GM13977 (cell line): ENCODE results near the gene FIBP.

Experiments used
- DNase-seq: peaks from one replicate; pipeline ENCODE4 v3.0.0; 2012; ENCODE audit warnings: low spot score
- in situ Hi-C: fragments of 300-500 bp; cut with MboI; formaldehyde crosslinking; loops from one replicate; pipeline ENCODE4 v1.12.0; 2022; ENCODE audit warnings: low sequenced_read_pairs, low pct_unique_long_range_greater_than_20kb, mixed read lengths, inconsistent platforms; ENCODE audit not compliant: unreplicated experiment
- TF ChIP-seq, protein P1 (sequence below): IDR thresholded peaks from 2 replicates; pipeline ENCODE4 v1.5.1; 2012; ENCODE audit warnings: mild to moderate bottlenecking, control low read depth; ENCODE audit not compliant: insufficient read depth; ENCODE audit errors: extremely low read depth, missing control alignments

FIBP gene

DNA sequence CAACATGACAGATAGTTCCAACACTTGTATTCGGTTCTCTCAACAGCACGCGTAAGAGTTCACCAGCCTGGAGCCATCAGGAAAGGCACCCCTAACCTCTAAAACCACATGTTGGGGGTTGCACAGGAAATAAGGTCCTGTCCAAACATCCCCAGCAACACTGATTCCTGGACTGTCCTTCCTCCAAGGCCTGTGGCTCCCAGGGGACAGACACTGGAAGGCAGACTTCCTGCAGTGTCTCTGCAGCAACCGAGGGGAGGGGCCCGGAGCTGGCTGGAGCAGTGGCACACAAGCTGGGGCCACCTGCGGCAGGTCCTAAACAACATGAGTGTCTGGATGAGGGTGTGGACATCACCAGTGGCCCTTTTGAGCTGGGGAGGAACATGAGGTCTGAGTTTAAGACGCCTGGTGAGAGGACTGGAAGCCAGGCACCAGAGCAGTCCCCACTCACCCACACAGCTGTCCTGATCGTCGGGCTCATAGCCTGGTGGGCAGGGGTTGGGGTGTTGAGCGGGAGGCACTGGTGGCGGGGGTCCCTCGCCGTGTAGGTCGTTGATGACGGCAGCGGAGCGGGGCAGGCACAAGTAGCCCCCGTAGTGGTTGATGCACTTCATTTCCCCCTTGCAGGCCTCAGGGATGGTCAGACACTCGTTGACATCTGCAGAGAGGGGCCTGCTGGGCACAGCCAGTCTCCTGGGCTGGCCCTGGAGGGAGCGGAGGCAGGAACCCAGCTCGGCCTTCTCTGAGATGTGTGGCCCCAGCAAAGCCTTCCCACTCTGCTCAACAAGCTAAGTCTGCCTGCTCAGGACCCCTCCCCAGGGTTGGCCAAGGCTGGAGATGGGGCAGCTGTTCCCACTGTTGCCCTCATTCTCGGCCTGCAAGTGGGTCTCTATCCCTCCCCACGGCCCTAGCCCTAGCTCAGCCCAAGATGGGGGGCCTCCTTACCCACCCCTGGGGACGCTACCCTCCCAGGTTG lies 17.3 kb downstream of the FIBP start:
- TF ChIP-seq, protein P1, sequence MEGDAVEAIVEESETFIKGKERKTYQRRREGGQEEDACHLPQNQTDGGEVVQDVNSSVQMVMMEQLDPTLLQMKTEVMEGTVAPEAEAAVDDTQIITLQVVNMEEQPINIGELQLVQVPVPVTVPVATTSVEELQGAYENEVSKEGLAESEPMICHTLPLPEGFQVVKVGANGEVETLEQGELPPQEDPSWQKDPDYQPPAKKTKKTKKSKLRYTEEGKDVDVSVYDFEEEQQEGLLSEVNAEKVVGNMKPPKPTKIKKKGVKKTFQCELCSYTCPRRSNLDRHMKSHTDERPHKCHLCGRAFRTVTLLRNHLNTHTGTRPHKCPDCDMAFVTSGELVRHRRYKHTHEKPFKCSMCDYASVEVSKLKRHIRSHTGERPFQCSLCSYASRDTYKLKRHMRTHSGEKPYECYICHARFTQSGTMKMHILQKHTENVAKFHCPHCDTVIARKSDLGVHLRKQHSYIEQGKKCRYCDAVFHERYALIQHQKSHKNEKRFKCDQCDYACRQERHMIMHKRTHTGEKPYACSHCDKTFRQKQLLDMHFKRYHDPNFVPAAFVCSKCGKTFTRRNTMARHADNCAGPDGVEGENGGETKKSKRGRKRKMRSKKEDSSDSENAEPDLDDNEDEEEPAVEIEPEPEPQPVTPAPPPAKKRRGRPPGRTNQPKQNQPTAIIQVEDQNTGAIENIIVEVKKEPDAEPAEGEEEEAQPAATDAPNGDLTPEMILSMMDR: no peak
- in situ Hi-C loops: no loop called here
- DNase-seq: no peak

DNA sequence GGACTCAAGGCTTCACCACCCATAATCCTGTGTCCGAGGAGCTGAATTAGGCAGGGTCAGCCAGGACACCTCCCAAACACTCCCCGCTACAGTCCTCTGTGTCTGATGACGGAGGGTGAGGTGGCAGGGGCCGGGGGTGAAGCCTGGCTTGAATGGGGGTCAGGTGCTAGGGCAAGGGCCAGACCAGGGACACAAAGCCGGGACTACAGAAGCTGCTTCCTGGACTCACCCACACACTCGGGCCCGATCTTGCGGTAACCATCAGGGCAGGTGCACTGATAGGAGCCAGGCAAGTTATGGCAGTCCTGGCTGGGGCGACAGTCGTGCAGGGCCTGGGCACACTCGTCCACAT lies 18.0 kb downstream of the FIBP start:
- TF ChIP-seq, protein P1: no peak
- in situ Hi-C loops: no loop called here
- no peak for DNase-seq

DNA sequence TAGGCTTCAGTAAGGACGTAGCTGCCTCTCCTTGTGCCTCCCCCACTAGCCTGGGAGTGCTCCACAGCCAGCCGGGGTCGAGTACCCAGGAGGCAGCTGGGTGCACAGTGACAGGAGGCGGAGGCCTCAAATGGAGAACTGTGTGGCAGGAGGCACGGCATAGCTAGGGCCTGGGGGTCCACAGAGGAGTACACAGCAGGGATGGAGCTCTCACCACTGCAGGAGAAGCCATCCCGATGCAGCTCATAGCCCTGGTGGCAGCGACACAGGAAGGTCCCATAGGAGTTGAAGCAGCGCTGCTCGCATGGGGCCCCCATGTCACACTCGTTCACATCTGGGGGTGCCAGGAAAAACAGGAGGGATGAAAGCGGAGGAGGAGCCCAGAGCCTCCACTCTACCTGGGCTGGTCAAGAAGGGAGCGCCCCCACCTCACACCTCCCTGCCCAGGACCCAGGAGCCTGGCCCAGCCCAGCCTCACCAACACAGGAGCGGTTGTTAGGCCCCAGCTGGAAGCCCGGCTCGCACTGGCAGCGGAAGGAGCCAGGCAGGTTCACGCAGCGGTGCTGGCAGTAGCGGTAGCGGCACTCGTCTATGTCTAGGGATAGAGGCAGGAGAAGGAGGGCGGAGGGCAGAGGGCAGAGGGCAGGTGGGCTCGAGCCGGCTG lies 18.5 kb downstream of the FIBP start:
- TF ChIP-seq, protein P1: no peak
- in situ Hi-C loops: no loop called here
- no peak for DNase-seq

DNA sequence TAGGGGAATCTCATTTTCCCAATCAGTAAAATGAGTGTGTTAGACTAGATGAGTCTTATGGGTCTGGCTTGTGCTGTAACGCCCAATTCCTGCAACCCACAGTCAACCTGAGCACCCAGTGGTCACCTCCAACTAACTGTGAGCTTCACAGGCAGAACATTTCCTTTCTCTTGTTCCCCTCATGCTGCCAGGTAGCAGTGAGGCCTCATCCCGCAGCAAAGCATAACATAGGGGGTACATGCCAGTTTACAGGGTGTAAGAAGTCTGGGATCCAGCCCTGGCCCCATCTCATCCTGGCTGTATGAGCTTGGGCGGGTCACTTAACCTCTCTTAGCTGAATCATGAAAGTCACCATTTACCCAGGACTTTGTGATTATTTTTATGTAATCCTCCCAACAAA lies 19.4 kb downstream of the FIBP start:
- in situ Hi-C loops: no loop called here

DNA sequence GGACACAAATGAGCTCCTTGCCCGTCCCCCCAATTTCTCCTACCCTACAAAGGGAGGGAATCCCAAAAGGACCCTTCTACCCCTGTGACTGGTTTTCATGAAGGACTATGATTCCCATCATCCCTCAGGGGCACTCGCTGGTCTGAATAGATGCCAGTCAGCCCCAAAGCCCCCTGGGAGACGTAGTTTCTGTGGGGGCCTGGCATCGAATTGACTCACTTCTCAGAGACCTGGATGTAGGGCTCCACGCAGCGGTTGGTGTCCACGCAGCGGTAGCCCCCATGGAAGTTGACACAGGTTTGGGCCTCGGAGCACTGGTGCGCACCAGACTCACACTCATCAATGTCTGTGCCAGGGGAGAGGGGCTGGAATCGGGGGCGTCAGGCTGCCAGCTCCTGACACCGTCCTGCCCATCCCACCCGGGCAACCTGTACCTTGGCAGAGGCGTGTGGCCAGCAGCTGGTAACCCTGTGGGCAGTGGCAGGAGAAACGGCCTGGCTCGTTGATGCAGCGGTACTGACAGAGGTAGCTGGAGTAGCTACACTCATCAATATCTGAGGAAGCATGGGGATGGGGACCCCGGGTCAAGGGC lies 20.1 kb downstream of the FIBP start:
- TF ChIP-seq, protein P1: no peak
- no peak for DNase-seq
- in situ Hi-C loops: no loop called here

More for the DNA sequence above, 19.4 kb downstream of the FIBP start:
- DNase-seq: no peak
- TF ChIP-seq, protein P1: no peak

DNA sequence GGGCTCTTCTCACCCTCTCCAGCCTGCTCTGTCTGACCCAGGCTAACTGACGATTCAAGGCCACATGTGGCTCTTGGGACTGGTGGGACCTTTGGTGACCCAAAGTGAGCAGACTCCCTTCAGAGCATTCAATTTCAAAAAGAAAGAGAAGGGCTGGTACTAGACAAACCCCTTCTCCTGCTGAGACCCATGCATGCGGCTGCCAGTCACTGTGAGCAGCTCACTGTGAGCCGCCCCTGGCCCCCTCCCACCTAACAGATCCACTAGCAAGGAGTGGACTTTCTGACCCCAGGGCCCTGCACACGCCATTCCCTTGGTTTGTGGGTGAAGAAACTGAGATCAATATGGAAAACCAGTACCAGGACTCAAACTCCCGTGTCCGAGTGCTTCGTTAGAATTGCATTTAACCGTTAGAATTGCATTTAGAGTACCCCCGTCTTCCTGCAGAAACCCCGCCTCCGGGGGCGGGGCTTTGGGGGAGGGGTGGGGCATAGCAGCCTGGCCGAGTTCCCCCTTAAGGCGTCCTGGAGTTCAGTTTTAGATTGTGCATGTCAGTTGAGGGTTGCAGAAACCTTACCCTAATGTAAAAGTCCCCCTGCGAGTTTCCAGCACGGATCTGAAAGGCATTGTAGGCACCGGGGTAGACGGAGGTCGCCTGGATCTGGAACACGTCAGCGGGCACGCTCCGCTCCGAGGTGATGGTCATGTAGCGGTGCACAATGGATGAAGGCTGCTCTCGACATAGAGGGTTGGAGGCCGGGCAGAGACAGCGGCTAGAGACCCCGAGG lies 20.8 kb downstream of the FIBP start:
- TF ChIP-seq, protein P1: no peak
- no peak for DNase-seq

More for the DNA sequence above, 20.8 kb downstream of the FIBP start:
- in situ Hi-C loops: no loop called here
